SIG-M5 treated with dmso at 0.1 percent for 504 hours (cell line): ENCODE measurements around the gene PARD3.
A peak's percentile ranks its signal among the peaks of the same experiment; 100 is the strongest.
"Not testable (repeated sequence)": the region's sequence is repeated elsewhere in the genome, so short reads cannot be mapped to it uniquely, and the experiment has no call there.

ENCODE experiments used
- DNase-seq: peaks from one replicate; lab custom pipeline; 2025; ENCODE audit not compliant: unreplicated experiment; lab: John Stamatoyannopoulos, UW

Gene PARD3

DNA sequence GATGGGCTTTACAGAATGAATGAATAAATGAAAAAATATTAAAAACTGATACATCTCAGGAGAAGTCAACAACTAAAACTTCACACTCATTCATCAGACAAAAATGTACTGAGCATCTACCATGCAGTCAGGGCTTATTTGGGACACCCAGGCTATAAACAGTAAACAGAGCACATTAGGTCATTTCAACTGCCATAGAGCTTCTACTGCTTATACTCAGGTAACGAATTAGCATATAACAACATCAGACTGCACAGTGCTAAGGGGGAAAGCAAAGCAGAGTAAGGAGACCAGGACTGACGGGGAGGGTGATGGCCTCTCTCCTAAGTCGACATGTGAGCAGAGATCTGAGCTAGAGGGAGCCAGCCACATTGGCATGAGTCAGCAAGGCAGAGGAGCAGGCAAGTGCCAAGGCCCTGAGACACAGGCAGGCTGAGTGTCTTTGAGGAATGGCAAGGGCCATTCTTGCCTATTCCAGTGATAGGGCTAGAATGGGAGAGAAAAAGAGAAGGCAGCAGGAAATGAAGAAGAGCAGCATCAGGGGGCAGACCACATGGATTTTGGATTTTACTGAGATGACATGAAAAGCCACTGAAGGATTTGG is 528.9 kb downstream of the PARD3 start:
- no peak for DNase-seq

DNA sequence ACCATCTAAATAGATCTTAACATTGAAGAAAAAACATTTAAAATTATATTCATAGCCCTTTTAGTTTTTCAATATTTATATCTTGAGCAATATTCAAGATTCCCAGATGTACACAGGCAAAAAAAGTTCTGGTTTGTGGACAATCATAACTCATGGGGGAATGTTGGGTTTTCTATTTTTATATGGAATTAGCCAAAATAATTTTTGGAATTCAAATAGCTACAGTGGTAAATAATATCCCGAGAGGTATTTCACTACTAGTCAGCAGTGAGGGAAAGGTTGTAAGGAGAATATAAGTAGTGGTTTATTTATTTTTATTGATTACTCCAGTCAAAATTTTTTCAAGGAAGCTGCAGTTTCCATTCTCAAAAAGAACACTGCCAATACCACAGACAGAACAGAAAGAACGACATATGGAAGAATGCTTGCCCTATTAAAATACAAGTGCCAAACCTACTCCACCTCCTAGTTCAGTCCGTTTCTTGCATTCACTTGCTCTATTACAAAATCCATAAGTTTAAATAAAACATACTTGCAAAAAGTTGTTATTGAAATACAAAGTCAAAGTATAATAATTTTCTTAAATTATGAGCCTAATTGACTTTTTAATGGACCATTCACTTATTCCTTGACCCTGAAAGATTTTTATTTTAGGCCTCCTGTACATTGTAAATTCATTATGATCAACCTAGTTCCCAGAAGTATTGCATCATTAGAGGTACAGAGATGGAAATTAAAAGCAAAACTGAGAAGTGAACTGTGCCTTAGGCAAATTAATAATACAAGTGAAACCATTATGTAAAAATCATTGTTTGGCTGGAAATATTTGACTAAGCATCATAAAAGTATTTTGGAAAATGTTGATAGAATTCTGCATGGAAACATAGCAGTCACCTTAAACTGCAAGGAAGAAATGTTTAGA is 533.2 kb downstream of the PARD3 start:
- no peak for DNase-seq

DNA sequence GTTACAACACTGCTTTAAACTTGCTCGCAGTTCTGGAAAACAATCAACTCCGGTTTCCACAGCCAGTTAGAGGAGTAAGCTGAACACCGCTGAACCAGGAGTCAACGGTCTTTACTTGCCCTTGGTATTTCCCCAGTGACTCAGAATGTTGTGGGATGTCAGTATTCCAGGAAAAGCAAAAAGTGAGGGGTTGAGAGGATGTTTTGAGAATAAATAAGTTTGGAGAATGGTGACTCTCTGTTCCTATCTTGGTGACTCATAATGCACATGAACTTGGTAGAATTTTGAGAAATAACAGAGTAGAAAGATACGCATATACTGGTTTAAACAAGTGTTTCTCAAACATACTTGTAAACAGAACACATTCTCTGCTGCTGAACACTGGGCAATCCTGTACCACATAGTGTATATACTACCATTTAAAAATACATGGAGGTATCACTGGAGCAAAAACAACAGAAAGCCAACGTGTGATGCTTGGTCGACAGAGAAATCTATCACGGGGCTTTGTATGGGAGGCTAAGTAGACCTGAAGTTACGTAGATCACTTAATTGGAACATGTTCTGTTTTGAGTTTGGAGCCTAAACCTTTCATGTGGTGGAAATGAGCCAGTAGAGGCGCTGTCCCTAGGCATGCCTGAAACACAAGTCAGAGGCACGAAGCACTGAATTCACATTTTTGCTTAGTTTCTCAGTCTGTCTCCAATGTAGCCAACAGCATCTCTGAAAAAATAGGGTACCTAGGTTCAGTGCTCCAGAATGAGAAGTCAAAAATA is 534.3 kb downstream of the PARD3 start:
- DNase-seq = no peak

DNA sequence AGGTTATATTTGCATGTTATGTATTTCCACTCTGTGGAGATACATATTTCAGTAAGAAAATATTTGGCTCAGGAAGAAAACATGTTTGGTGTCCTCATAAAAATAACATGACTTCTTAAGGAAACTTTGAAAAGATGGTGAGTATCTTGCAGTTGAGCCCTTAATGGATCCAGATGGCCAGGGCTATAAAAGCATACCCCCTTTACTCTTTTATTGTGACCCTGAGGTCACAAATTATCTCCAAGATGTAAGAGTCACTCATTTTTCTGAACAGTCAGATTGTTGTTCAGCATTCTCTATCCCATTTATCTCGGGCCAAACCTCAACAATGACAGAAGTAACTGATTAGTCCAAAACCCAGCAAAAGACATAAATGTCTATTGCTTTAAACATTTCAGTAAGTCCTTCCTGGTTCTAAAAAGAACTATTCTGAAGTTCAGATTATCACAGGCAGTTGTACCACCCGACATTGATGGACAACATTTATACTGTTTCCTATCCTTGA is 539.4 kb downstream of the PARD3 start:
- DNase-seq = no peak

DNA sequence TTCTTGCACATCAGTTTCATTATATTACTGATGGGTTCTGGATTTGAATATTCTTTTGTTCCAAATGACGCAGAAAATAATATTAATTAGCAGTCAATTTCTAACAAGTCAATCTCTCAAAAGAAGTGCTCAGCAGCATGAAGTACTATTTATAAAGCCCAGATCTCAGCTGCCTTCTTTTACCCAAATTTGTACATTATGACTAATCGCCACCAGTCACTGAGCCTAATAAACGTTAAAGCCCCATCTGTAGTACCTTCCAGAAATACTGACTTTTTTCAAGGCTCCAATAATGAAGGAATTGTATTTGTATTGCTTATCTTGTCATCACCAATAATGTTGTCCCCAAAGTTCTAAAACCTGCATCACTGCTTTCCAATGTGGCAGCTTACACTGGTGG is 540.2 kb downstream of the PARD3 start:
- no peak for DNase-seq

DNA sequence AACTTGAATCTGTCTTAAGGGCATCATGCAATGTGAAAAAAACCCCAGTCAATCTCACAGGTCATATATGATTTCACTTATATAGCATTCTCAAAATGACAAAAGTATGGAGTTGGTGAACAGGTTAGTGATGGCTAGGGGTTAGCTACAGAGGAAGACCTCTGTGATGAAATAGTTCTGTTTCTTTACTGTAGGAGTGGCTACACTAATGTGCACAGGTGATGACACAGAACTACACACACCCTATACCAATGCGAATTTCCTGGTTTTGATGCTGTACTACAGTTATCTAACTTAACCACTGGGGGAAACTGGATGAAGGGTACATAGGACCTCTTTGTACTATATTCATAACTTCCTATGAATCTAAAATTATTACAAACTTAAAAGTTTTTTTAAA is 541.8 kb downstream of the PARD3 start:
- no peak for DNase-seq

DNA sequence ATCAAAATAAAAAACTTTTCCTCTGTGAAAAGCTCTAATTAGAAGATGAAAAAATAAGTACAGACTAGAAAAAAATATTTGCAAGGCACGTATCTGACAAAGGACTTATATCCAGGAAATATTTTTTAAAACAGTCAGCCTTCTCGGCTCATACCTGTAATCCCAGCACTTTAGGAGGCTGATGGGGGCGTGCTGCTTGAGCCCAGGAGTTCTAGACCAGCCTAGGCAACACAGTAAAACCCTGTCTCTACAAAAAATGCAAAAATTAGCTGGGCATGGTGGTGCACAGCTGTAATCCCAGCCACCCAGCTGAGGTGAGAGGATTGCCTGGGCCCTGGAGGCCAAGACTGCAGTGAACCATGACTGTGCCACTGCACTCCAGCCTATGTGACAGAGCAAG is 542.8 kb downstream of the PARD3 start:
- DNase-seq = no peak

DNA sequence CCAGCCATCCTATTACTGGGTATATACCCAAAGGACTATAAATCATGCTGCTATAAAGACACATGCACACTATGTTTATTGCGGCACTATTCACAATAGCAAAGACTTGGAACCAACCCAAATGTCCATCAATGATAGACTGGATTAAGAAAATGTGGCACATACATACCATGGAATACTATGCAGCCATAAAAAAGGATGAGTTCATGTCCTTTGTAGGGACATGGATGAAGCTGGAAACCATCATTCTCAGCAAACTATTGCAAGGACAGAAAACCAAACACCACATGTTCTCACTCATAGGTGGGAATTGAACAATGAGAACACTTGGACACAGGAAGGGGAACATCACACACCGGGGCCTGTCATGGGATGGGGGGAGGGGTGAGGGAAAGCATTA is 546.7 kb downstream of the PARD3 start:
- DNase-seq = not testable (repeated sequence)

DNA sequence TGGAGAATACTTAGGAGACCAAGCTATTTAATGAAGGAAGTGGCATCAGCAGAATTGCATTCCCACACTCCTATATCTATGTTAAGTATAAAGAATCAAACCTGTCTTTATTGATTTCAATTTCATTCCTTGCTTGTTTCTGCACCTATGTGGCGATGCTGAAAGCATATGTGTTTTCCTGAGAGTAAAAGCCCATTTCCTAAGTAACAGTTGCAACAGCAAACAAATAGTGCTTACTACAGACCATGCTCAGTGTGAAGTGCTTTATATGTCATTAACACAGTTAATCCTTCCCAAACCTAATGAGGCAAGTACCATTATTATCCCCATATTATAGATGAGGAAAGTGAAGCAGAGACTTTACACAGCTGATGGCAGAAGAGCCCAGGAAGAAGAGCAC is 552.1 kb downstream of the PARD3 start:
- no peak for DNase-seq

DNA sequence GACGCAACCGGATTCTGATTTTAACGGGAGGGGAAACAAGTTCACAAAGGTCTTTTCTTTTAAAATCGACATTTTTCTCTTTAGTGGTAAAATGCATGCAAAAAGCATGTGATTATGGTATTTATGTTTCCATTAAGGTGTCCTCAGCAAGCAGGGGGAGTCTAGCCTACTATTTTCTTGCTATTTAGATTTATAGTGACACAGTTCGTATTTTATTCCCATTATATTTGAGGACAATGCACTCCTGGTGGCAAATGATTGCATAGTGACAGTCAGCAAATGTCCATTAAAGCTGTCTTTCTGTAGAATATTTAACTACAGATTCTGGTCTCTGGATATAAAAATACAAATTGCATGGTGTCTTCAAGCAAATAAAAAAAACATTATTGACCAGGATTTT is 554.2 kb downstream of the PARD3 start:
- DNase-seq = no peak

DNA sequence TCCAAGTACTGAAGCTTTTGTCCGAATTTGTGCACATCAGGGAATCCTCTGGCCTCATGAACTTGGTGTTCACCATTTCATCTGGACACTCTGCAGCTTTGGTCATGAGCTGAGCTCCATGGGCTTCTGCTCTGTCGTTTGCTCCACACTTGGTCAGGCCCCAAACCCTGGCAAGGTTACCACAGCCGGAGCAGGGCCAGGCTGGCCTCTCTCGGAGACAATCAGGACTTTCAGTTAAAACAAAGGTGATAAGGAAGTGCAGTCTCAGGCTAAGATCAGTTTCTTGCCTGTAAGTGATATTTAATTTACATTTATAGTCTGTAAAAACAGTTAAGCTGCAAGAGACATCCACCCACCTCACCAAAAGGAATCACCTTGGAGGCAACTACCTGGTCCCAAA is 558.9 kb downstream of the PARD3 start:
- no peak for DNase-seq

DNA sequence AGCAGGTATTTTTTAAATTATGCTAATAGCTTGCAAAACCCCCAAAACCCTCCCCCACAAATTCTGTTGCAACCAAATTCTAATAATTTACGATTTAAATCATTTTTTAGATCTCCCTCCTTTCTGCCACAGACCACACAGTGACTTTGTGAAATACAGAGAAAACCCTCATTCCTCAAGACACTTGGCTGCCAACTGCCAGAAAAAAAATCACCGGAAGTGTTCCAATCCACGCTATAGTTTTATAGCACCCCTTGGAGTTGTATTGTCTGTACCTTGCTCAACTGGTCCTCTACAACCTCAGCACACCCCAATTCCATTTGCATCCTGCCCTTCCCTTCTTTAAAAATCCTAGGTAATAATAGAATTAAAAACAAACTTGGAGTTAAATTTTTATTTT is 560.1 kb downstream of the PARD3 start:
- no peak for DNase-seq

DNA sequence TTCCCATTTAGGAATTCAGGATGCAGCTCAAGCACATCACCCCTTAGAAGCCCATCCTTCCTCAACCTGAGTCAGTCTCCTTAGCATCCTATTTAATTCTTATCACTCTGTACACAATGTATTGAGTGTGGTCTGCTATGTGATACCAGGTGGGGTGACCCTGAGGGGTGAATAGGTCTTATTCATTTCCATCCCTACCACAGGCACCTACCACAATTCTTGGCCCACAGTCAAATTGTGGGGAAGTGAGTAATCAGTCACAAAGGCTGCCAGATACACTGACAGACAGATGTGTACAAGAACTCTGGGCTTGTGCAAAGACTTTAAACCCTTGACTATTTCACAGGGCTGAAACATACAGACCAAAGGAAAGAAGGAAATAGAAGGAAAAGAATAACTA is 560.5 kb downstream of the PARD3 start:
- no peak for DNase-seq

DNA sequence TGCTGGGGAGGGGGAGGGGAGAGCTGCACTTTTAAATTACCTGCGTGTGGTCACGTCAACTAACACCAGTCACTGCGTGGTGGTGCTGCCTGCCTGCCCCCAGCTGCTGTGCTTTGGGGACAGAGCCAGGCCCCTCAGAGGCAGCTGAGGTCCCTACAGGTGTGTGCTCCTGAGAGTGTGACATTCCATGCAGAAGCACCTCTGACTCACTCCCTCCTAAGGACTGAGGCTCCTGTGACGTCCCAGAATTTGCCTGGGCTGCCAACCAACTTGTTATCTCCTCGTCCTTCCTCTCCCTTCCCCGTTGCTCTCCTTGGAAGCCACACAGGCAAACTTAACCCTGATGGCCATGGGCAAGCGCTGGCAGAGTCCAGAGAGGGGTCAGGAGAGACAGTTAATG is 563.0 kb downstream of the PARD3 start:
- no peak for DNase-seq

DNA sequence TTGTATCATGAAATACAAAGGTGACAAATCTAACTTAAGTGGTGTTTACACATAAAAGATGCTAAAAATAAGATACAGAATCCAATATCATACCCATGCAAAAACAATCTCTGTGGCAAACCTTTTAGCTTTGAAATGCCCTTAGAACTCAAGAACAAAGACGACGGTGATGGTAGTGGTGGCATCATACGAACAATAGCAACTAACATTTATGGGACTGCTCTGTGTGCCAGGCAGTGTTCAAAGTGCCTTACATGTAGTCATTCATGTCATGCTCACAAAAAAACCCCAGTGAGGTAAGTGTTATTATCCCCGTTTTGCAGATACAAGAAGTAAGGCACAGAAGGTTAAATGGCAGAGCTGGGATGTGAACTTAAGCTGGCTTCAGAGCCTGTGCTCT is 563.9 kb downstream of the PARD3 start:
- DNase-seq = no peak

DNA sequence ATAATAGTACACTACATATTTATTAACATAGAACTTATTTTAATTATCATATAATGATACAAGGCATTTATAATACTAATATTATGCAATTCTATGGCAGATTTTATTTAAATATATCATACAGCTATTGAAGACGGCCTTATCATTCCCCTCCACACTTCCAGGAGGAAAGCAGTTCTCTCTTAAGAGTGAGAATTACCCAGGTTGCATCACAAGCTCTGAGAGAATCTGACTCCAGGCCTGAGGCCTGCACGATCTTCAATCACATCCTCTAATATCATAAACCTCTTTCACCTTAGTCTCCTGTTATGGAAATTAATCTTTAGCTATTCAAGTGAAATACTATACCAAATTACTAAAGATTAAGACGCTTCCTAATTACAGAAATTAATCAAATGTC is 564.4 kb downstream of the PARD3 start:
- DNase-seq = no peak

DNA sequence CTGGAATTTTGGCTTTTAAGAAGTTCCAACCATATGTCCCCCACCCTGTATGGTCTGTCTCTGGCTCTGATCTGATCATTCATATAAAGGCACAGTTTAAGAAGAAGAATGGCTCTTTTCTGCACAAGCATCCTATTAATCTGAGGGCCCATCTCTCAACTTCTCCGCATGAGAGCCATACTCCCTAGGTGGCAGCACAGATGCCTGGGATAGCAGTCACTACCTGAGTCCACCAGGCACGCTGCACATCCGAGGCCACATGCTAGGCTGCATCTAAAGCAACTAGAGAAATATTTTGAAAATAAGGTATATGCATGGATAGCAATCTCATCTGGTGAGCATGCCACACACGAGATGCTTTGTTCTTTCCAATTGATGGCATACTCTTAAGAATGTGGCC is 565.5 kb downstream of the PARD3 start:
- DNase-seq = peak; percentile 22

DNA sequence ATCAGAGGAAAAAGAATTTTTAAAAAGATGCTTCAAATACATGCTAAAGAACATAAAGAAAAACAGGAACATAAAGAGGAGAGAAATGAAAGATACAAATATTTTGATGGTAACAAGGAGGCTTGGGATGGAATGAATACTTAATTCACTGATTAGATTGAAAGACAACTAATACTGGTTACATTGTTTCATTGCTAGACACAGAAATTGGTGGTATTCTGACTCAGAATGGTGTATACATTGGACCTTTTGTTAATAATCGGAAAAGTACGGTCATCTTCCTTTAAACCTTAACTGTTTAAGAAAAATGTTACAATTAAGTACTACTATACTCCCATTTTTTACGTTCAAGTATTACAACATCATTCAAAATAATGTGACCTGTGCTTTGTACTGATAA is 567.5 kb downstream of the PARD3 start:
- no peak for DNase-seq

DNA sequence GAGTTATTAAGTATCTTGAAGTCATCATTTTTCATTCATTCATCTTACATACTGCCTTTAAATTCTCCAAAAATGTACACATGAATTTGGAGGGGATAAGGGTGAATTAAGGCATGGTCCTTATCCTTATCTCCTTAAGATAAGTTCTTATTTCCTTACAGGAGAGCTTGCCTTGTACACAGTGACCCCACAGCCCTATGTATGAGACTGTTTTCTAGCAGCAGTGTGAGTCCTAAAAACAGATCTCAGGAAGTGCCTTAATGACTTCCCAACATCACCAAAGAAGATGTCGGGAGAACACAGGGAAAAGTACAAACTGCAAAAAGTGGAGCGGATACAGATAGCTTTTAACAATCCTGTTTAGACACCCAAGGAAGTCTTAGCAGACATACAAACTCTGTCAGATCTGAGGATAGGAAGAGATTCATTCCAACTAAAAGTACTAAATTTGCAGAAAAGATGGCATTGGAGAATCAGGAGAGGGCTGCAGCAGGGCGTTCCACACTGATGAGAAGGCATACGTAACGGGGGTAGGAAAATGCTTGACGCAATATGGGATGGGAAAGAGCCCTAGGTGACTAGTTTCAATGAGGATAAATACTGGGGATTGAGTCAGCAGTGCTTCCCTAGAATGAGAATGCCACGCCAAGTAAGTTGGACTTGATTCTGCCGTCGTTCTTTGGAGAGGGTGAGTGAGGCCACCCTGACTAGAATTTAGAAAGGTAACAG is 570.2 kb downstream of the PARD3 start:
- no peak for DNase-seq

DNA sequence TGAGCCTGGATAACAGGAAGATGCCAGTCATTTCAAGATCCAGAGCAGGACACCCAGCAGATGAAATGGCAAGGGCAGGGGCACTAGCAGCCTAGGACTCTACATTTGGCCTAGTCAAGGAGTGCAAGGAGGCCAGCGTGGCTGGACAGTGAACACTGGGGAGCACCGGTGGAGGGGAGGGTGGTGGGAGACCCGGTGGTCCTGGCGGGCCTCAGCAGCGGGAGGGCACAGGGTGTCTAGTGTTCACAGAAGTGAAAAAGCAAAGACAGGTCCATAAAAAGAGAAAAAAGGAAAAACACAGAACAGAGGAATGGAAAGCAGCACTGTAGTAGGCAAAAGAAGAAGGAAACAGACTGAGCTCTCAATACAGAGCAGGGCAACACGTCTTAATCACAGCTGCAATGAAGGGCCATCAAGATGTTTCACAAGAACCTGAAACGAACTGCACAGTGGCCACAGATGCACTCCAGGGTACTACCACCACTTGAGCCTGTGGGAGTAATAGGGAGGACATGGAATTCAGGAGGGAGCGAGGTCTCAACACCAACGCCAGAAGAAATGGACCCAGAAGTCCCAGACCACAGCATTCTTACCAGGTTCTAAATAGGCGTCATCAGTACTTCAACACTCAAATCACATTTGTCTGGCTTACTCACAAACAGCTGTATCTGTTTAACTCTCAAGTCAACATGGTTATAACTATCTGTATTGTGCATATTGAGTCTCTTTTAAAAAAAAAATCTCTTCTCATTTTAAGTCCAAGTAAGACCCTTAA is 573.7 kb downstream of the PARD3 start:
- DNase-seq = no peak
